GM20431 (cell line): Measurements from ENCODE around the gene GREB1.

Experiments used
- in situ Hi-C: fragments of 300-500 bp; cut with MseI, MboI; formaldehyde crosslinking; loops from one replicate; pipeline ENCODE4 v1.15.0; 2020; ENCODE audit warnings: low sequenced_read_pairs; ENCODE audit not compliant: unreplicated experiment

GREB1 gene

GRCh38 chr2:11622611-11623010 is 88.8 kb downstream of the GREB1 start:
- in situ Hi-C loops: no loop called here

DNA sequence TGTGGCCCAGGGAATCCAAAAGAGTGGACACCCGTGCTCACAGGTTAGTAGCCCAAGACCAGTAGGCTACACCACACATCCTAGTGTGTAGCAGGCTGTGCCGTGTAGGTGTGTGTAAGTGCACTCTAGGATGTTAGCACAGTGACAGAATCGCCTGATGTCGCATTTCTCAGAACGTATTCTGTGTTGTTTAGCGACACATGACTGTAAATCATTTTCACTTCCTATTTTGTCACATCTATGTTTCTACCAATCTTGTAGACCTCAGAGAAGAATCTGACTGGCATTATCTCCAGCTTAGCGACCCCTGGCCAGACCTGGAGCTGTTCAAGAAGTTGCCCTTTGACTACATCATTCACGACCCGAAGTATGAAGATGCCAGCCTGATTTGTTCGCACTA is 91.0 kb downstream of the GREB1 start:
- in situ Hi-C loops: no loop called here

DNA sequence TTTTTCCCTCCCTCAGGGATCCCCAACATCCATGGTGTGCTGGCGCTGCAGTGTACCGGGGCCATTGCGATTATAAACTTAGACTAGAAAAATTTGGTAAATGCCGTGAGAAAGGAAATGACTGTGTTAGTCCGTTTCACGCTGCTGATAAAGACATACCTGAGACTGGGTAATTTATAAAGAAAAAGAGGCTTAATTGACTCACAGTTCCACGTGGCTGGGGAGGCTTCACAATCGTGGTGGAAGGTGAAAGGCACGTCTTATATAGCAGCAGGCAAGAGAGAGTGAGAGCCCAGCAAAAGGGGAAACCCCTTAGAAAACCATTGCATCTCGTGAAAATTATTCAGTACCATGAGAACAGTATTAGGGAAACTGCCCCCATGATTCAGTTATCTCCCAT is 91.8 kb downstream of the GREB1 start:
- in situ Hi-C loops: no loop called here

DNA sequence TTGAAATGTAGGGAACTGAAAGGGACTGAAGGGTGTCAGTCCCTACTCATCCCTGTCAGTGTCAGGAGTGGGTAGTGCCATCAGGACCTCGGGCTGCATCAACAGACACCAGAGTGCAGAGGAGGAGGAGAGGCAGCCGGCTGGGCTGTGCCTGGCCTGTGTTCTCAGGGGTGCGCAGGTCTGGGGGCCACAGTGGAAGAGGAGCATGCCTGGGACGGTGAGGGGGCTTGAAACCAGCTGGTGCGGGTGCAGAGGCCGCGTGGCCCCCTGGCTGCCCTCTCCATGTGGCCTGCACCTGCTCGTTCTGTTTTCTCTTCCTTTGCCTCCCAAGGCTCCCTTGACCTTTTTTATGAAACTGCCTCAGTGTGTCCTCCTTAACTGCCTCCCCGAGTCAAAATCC is 94.8 kb downstream of the GREB1 start:
- in situ Hi-C loops: no loop called here

DNA sequence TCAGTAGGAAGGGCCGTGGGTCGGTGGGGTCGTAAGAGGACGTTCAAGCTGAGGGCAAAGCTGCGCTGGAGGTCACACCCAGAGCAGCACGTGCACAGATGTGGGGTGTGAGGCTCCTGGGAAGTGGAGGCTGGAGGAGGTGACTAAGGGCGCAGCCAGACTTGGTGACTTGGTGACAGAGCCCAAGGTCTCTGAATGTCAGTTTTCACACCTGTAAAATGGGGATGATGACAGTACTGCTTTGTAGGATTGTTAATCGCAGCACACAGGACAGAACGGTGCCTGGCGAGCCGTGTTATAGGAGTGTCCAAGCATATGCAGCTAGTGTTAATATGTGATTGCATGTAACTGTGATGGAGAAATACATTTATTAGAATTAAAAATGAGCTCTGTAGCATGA is 95.4 kb downstream of the GREB1 start:
- in situ Hi-C loops: no loop called here

DNA sequence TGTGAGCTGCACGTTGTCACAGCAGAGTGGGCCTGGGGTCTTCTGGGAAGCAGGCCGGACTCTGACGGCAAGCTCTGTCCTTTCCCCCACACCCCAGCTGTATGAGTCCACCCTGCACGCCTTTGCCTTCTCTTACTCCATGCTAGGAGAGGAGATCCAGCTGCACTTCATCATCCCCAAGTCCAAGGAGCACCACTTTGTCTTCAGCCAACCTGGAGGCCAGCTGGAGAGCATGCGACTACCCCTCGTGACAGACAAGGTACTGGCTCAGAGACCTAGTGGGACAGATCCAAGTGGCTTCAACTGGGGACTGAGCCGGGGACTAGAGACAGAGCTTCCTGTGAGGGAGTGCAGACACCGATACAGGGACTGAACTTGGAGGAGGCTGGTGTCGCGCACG is 96.0 kb downstream of the GREB1 start:
- in situ Hi-C loops: no loop called here

DNA sequence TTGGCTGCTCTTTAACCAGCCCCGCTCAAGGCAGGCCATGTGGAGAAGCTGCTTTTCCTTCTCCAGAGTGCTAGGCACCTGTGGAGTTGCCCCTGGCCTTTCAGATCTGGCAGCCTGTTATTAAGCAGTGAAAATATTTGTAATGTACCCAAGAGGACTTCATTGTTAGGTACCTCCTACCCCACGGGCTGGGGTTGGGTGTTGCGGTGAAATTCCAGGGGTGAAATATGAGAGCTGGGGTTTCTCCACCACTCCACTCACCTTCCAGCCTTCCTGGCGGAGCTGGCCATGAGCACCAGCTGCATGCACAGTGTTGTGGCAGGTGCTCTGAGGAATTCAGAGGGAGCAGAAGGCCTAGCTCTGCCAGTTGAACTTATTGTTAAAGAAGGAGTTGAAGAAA is 97.0 kb downstream of the GREB1 start:
- in situ Hi-C loops: no loop called here

DNA sequence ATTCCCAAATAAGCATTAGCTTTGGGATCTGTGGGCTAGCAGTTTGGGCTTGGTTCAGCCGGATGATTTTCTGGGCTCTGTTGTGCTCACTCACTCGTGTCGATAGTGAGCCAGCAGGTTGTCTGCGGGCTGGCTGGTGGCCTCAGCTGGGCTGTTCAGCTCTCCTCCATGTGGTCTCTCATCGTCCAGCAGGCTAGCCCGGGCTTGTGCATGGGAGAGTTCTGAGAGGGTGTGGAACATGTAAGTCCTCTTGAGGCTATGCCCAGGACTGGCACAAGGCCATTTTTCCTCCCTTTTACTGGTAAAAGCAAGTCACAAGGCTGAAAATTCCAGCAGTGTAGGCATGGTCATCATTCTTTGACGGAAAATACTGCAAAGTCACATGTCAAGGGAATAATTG is 97.6 kb downstream of the GREB1 start:
- in situ Hi-C loops: no loop called here

GRCh38 chr2:11633923-11634478 is 100.2 kb downstream of the GREB1 start:
- in situ Hi-C loops: no loop called here

- in situ Hi-C loops: no loop called here
These were observed 100.7 kb downstream of the GREB1 start for GRCh38 chr2:11634584-11634983.

GRCh38 chr2:11635141-11635540 is 101.3 kb downstream of the GREB1 start:
- in situ Hi-C loops: no loop called here

- in situ Hi-C loops: no loop called here
These were observed 102.9 kb downstream of the GREB1 start for GRCh38 chr2:11636593-11637295.

- in situ Hi-C loops: no loop called here
These were observed 103.7 kb downstream of the GREB1 start for GRCh38 chr2:11637546-11637945.

DNA sequence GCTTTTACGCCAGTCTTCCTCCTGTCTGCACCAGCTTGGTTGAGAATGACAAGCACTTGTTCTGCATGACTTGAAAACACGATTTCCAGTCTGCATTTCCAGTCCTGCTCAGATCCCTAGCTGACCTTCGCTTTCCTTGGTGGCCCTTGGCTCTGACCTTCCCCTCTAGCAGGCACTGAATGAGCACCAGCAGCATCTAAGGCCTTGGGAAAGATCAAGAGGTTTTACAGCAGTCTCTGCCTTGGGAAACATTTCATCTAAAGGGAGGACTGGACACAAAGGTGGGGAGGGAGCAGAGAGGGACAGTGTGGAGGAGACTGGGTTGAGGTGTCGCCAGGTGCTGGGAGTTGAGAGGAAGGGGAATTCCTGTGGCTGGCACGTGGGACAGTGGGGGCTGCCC is 105.7 kb downstream of the GREB1 start:
- in situ Hi-C loops: no loop called here

- in situ Hi-C loops: no loop called here
These were observed 106.3 kb downstream of the GREB1 start for GRCh38 chr2:11640132-11640531.

DNA sequence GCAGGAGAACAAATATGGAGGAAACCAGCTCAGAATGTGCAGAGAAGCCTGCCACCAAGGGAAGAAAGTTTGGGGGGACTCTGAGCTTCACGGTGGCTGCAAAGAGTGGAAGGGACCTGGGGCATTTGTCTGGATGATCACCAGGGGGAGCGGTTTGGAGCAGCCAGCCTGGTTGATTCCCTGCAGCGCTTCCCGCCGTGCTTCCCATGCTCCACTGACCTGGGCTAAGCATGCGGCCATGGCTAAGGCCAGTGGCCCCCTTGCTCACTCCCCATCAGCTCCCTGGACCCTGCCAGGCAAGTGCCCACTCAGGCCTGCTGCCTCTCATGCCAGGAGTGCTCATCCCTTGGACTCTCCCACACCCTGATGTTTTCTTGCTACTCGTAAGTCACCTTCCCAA is 109.1 kb downstream of the GREB1 start:
- in situ Hi-C loops: no loop called here

- in situ Hi-C loops: no loop called here
These were observed 110.4 kb downstream of the GREB1 start for GRCh38 chr2:11644293-11644692.

DNA sequence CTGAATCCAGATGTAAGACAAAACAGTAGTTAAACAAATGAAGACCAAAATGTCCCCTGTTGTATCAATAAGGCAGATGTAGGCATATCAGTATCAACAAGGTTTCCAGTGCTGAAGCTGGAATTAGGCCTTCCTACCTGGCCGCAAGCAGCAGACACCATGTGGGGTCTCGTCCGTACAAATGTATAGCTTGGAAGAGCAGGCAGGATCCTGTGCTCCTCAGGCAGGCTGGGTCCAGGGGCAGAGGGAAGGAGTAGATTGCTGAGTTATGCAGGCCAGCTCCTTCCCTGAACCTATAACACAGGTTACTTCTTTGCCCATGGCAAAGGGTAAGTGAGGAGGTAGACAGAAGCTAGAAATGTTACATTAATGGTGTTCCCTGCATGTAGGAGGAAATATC is 112.7 kb downstream of the GREB1 start:
- in situ Hi-C loops: no loop called here

DNA sequence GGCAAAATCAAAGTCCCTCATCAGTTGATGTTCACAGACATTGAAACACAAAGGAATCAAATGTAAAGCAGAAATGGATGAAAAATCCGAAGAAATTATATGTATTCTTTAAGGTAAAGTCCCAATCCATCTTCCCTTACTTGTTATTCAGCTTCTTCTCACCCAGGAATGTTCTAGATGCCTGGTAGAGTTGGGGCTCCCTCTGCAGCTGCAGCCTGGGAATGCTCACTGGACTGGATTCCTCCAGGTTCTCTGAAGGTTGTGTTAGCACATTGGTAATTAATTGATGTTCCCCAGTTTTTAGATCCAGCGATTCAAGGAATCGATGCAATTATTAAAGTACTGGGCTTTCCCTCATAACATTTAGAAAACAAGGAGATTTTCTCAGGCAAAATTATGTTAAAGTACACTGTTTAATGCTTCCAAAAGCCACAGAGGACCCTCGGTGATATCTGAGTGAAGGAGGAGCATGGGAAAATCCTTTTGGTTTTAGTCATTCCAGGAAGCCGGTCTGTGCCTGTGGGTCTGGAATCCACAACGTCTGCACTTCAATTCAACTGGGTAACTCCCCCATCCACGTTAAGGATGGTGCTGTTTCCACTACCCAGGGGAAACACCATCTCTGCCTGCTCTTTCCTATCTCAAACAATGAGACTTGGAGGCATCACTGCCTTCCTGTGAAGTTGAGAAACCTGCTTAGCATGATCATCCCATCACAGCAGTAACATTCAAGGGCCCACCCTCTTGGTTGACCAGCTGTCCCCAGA is 114.2 kb downstream of the GREB1 start:
- in situ Hi-C loops: no loop called here

GRCh38 chr2:11649093-11649492 is 115.2 kb downstream of the GREB1 start:
- in situ Hi-C loops: no loop called here

- in situ Hi-C loops: no loop called here
These were observed 118.2 kb downstream of the GREB1 start for GRCh38 chr2:11651856-11652548.
